Loucy (cell line): ENCODE data around the gene CCRL2.

Experiments
- CTCF ChIP-seq: fragments of 200-600 bp; sonication (generic); conservative IDR thresholded peaks from 2 replicates; pipeline ENCODE4 v1.5.1; 2014; ENCODE audit warnings: mild to moderate bottlenecking, antibody characterized with exemption, low read length
- EZH2phosphoT487 ChIP-seq: fragments of 200-600 bp; IDR thresholded peaks from 2 replicates; pipeline ENCODE4 v1.6.1; 2018; ENCODE audit warnings: antibody characterized with exemption, mild to moderate bottlenecking, moderate library complexity, borderline replicate concordance

- TF ChIP-seq CTCF (no peak), EZH2phosphoT487 (no peak)
These were observed 911 bp downstream of the CCRL2 start for GRCh38 chr3:46407970-46408369.
